GM12801 (cell line): ENCODE measurements around the gene TRIO.

Experiments
- CTCF ChIP-seq: IDR thresholded peaks from one replicate; pipeline ENCODE4 v1.5.1; 2011; ENCODE audit warnings: control low read depth; ENCODE audit not compliant: insufficient read length; ENCODE audit errors: extremely low read depth

Gene TRIO

GRCh38 chr5:14497311-14497710, 354.2 kb downstream of the TRIO start:
- no peak for TF ChIP-seq CTCF

- TF ChIP-seq CTCF: no peak
These were observed 358.5 kb downstream of the TRIO start for GRCh38 chr5:14501353-14502293.

- no peak for TF ChIP-seq CTCF
These were observed 359.1 kb downstream of the TRIO start for GRCh38 chr5:14502294-14502690.

GRCh38 chr5:14503017-14503680, 360.0 kb downstream of the TRIO start:
- TF ChIP-seq CTCF: no peak

GRCh38 chr5:14503681-14504331, 360.7 kb downstream of the TRIO start:
- no peak for TF ChIP-seq CTCF

- no peak for TF ChIP-seq CTCF
These were observed 361.2 kb downstream of the TRIO start for GRCh38 chr5:14504332-14504727.

GRCh38 chr5:14504816-14505215, 361.7 kb downstream of the TRIO start:
- TF ChIP-seq CTCF: no peak
